ENCODE results near the gene CCL4.
"Not testable (repeated sequence)": the region's sequence is repeated elsewhere in the genome, so short reads cannot be mapped to it uniquely, and the experiment has no call there.

The CCL4 gene

DNA sequence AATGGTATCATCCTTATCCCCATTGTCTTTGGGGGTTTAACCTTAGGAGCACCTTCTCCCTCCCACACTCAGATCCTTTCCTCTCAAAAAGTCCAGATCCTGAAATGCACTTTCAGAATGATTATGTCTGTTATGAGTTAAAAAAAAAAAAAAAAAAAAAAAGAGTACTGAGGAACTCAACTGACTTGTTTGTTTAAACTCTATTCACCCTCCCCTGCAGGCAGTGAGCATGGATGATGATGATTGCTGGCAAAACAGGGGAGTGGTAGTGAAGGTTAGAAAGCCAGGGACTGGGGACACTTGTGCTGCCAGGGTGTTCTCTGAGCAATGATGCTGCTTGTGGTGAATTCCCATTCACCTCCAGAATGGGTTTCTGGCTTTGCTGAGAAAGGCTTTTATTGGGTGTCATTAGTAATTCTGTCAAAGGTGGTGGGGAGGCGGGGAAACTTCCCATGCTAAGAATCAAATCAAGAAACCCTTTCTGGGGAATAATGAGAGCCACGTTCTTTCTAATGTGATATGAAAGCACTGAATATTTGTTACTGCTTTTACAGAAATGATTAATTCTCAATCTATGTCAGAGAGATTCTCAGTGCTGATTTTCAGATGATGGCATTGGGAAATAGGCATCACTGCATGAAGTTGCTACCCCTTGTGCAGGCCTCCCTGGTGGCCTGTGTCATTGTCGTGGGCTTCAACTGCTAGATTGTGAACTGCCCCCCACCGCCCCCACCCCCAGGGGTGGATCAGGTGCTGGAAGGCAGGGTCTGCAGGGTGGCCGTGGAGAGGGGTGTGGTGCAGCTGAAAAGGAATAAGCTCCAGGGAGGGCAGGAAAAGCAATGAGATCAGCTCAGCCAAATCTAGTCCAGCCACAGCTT lies 14.1 kb downstream of the CCL4 start:
- peak in 1 of 2 experiments; percentile 26 for DNase-seq (ENCODE audit: low read depth in 2 of 2)

DNA sequence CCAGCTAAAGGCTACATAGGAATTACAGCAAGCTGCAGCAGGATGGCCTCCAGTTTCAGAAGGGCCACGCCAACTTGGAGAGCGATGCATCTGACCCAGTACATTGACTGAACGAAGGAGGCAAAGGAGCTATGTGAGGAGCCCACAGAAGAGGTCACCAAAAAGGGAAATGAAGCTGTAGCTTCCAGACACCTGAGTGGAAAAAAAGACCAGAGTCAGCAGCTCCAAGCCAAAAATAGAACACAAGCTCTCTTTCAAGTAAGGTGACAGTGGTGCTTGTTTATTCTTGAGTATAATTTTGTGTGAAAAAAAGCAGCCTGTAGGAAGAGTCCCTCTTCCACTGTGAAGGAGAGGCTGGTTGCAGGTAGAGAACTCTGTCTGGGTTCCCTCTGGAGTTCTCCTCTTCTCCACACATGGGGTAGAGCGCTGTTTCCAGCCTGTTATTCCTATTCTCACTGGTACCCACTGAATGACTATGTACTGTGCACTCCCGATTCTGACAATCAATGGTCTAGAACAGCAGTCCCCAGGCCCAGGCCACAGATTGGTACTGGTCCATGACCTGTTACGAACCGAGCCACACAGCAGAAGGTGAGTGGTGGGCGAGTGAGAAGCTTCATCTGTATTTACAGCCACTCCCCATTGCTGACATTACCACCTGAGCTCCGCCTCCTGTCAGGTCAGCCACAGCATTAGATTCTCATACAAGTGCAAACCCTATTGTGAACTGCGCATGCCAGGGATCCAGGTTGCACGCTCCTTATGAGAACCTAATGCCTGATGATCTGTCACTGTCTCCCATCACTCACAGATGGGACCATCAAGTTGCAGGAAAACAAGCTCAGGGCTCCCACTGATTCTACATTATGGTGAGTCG lies 15.1 kb downstream of the CCL4 start:
- no peak for DNase-seq (ENCODE audit: low read depth in 2 of 2)

DNA sequence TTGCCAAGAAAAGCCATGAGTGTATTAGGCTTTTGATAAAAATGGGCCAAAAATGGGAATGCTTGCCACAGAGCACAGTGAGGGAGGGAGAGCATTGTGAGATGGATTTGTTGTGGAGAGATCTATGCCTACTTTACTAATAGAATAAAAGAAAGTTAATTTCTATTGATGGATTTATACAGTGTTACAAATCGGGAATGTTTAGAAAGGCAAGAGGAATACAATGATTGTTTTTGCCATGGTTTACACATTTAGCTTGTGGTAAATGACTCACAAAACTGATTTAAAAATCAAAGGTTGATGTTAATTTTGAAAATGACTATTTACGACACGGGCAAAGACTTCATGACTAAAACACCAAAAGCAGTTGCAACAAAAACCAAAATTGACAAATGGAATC lies 16.6 kb downstream of the CCL4 start:
- DNase-seq (ENCODE audit: low read depth in 2 of 2), result no peak

DNA sequence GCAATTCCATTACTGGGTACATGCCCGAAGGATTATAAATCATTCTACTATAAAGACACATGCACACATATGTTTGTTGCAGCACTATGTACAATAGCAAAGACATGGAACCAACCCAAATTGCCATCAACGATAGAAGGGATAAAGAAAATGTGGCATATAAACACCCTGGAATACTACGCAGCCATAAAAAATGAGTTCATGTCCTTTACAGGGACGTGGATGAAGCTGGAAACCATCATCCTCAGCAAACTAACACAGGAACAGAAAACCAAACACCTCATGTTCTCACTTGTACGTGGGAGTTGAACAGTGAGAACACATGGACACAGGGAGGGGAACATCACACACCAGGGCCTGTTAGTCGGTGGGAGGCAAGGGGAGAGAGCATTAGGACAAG lies 17.5 kb downstream of the CCL4 start:
- not testable (repeated sequence) for DNase-seq (ENCODE audit: low read depth in 2 of 2)

DNA sequence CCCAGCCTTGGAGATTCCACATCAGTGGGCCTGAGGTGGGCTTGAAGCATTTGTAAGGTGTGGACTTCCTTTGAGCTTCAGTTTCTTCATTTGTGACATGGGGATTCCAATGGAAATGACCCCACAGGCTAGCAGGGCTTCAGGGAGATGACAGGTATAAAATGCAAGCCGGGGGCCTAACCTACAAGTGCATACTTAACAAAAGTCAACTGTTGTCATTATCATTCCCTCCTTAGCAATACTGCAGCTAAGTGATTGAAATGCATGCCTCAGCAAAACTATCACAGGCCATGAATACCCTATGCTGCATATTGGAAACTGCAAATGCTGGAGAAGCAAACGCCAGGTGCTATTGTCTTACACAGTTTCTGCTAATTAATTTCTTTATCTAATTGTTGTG lies 19.8 kb downstream of the CCL4 start:
- DNase-seq (ENCODE audit: low read depth in 2 of 2), result no peak

DNA sequence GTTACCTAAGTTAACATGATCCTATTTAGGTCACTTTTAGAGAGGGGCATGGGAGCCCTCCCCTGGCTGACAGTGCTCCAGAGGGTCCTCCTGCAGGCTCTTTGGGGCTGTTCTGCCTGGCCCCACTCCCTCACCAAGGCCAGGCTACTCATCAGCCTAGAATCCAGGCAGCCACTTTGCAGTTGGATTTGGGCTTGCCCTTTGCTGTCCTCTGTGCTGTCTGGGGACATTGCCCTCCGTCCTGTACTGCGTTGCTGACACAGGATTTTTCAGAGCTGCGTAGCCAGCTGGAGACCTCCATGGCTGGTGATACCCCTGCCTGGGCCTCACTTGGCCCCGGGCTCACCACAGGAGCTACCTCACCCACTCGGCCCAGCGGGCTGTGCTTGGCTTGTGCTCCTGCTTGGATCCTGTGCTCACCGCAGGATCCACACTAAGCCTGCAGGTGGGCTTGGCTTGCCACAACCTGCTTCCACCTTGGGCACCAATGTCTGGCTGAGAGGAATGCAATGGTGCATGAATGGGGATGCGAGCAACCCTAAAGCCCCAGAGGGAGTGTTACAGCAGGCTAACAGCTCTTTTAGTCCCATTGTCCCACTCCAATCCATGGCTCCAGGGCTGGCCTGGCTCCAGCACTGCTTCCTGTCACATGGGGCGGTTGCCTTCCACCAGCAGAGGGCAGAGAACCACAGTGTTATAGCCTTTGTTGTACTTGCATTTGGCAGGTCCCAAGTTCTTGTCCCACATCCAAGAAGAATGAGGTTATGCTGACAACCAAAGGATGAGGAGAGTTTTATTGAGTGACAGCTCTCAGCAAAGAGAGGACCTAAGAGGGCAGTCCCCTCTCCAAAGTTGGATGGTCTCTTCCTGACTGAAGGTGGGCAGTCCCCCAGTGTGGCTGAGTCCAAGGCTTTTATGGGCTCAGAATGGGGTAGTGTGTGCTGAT lies 21.5 kb downstream of the CCL4 start:
- no peak for DNase-seq (ENCODE audit: low read depth in 2 of 2)

DNA sequence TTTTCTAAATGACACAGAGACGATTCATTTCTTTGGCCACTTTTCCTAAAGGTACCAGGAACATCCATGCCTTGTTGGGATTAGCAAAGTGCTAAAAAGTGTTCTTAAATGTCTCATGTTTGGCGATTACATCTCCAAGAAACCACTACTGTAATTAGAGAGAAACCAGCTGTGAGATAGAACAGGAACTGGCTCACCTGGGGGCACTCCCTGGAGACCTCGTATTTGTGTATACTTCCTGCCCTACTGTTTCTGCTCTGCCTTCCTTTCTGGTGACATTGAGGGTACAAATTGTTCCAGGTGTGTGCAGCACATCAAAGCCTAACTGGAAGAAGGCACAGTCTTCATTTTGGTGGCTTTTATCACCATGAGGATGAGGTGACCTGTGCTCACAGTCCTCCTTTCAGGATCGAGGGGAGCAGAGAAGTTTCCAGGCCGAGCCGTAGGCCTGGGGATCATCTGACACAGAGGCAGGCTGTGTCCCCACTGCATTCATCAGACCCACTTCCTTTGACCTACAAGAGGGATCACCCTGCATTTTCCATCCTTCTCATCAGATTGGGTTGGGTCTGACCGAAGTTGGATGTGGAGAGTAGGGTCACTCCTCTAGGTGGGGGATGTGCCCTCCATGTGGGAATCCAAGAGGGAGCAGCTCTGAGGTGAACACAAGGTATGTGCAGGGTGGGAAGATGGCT lies 23.7 kb downstream of the CCL4 start:
- DNase-seq (ENCODE audit: low read depth in 2 of 2), result no peak

DNA sequence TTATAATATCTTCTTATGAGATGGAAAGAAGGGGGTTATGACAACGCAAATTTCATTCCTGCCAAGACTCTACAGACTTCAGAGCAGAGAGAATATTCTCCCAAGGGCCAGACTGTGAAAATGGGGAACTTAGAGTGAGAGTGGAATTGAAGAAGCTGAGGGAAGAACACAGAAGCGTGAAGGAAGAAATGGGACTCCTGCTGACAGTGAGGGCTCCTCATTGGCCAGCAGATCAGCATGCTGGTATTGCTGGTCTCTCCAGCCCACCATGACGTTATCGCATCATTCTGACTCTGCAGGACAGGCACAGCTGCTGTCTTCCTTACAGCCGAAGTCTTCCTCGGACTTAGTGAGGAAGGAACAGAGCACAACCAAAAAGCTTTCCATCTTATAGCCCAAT lies 24.3 kb downstream of the CCL4 start:
- no peak for DNase-seq (ENCODE audit: low read depth in 2 of 2)

DNA sequence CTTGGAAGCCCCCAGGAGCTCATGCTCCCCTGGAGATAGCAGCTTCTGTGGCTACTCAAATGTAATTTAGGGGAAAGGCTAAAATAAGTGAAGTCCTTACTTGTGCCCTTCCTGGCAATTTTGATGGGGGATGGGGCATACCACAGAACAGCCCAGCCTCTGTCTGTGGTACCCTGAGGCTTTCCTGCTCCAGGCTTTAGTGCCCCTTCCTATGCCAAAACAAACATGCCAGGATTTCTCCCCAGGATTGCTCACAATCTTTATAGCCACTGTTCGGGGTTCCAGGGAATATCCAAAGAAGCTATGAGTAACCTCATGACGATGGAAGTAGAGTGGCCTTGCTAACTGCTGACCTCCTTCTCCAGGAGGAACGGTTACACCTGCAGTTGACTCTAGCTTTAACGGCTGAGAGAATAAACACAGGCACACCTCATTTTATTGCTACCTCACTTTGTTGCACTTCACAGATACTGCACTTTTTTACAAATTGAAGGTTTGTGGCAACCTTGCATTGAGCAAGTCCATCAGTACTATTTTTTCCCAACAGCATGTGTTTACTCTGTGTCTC lies 24.9 kb downstream of the CCL4 start:
- no peak for DNase-seq (ENCODE audit: low read depth in 2 of 2)

DNA sequence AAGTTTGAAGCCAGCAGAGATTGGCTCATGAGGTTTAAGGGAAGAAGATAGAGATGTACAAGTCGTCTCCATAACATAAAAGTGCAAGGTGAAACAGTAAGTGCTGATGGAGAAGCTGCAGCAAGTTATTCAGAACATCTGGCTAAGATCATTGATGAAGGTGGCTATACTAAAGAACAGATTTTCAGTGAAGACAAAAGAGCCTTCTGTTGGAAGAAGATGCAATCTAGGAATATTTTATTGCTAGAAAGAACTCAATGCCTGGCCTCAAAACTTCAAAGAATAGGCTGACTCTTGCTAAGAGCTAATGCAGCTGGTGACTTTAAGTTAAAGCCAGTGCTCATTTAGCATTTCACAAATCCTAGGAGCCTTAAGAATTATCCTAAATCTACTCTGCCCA lies 26.0 kb downstream of the CCL4 start:
- DNase-seq (ENCODE audit: low read depth in 2 of 2), result no peak

DNA sequence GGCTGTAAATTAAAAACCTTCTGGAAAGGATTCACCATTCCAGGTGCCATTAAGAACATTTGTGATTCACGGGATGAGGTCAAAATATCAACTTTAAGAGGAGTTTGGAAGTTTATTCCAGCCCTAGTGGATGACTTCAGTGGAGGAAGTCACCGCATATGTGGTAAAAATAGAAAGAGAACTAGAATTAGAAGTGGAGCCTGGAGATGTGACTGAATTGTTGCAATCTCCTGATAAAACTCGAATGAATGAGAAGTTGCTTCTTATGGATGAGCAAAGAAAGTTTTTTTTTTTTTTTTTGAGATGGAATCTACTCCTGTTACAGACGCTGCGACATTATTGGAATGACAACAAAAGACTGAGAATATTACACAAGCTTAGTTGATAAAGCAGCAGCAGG lies 26.7 kb downstream of the CCL4 start:
- DNase-seq (ENCODE audit: low read depth in 2 of 2), result no peak

DNA sequence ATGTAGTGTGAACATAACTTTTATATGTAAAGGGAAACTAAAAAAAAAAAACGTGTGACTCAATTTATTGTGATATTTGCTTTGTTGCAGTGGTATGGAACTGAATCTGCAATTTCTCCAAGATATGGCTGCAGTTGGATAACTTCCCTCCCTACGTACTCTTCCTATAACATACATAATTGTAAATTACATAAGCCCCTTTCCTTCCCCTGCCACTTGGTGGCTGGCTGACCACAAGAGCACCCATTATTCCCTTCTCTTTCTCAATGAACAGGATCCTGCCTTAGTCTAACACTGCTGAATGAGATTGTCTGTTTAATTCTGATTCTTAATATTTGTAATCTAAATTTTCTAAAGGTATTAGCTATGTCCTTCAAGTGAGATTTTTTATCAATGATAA lies 27.8 kb downstream of the CCL4 start:
- no peak for DNase-seq (ENCODE audit: low read depth in 2 of 2)

DNA sequence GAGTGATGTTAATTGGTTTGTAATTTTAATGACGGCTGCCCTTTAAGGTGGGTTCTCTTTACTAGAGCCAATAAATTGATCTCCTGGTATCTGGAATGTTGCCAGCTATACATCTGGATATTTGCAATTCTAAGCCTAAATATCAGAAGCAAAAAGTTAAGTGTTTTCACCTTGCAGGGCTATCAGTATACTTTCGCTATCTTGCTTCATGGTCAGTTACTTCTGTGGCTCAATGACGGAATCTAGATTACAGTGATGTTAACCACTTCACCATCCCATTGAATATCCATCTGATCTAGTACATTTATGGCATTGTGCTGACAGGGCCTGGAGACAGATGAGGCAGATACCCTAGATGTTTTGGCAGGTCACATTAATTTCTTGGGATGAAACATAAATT lies 28.3 kb downstream of the CCL4 start:
- no peak for DNase-seq (ENCODE audit: low read depth in 2 of 2)

DNA sequence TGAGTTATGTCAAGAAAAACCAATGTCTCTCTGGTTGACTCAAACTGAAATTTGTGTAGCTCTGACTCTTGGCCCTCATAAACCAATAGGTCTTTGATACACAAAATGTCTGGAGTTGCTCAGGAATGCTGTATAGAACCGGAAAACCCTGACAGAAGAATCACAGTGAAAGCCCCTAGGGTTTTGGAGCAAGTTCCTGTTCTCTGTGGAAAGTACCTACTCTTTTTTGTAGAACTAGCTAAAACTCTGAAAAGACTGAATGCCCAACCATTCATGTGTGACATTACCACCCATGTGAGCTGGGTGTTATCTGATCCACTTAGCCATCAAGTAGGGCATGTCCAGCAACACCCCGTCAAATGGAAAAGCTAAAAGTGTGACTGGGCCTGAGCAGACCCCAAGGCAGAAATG lies 28.8 kb downstream of the CCL4 start:
- no peak for DNase-seq (ENCODE audit: low read depth in 2 of 2)

DNA sequence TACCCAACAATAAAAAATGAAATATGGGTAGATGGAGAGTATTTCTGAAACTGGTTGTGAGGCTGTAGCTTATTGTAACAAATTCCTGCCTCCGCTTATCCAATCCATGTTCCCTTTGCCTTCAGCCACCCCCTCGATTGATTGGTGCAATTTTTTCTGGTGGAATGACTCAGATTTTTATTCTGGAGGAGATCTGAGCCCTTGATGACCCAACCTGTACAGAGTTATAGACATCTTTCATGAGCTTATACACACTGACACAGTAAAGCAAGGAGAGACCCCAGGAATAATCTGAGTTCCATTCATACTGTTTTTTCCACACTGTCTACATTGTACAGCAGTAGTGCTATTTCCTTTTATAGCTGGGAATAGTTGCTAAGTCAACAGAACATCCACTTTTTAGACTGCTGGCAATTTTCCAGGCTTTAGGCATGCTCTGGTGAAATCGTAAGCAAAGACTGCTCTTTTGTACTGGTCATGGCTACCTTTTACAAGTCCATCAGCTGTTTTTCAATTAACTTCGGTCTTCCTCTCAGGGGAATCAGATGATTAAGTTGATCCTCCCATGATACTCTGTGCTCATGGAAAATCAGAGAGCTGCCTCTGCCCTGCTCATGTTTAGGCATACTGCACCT lies 30.1 kb downstream of the CCL4 start:
- DNase-seq (ENCODE audit: low read depth in 2 of 2), result no peak

DNA sequence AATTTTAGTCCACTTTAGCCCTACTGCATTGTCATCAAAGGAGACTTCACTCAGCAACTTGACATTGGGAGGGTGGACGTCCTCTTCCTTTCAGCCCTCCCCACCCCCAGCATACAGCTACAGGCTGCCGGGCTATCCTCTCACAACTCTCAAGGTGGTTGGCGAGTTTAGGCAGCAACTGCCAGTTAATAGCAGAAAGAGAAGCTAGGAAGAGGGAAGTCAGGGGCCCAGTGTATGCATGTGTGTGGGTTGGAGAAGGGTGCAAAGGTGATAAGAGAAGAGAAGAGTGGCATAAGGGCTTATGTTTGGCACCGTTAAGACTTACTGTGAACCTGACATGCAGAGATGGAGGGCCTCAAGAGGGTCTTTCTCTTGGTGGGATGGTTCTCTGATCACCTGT lies 31.8 kb downstream of the CCL4 start:
- no peak for DNase-seq (ENCODE audit: low read depth in 2 of 2)

DNA sequence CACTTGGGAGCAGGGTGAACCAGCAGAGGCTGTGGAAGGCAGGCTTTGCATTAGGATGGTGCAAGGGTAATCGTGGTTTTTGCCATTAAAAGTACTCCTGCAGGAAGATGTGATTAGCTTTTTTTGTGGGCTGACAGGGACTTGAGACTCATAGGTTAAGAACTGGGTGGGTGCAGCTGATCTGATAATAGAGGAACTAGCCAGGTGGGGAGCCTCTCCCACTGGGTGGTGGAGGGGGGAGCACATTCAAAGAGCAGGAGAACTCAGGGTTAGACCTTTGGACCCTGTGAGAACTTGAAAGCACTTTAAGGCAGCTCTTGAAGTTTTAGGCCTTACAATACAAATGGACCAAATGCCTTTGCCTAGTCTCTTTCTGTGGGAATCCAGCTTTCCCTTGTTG lies 32.4 kb downstream of the CCL4 start:
- no peak for DNase-seq (ENCODE audit: low read depth in 2 of 2)

DNA sequence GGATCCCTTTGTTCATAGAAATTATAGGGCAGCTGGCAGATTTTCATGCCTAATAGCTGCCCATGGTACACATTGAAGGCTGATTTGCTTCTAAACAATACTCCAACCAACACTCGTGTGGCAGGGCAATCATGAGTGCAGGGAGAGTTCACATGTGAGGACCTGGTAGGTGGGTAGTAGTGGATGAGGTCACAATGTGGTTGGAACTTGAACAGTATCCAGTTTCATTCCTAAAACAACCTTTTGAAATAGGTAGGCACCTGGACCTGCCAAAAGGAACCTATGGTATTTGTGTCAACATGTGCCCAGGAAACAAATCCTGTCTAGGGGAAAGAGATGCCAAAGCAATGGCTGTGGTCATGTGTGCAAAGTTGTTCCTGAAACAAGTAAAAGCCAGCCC lies 32.8 kb downstream of the CCL4 start:
- DNase-seq (ENCODE audit: low read depth in 2 of 2), result no peak

DNA sequence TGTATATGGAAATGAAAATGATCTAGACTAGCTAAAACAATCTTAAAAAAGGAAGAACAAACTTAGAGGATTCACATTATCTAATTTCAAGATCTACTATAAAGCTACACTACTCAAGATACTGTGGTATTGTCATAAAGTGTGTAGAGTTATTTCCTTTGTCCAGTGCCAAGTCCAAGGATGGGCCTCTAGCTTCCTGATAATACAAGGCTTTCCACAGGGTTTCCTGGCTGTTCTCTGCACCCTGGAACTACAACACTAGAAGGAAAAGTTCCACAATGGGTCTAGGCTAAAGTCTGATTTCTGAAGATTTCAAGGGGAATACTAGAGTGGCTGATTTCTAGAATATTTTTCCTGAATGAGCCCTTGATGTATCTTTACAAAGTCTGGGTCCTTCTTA lies 38.6 kb downstream of the CCL4 start:
- no peak for DNase-seq (ENCODE audit: low read depth in 2 of 2)

DNA sequence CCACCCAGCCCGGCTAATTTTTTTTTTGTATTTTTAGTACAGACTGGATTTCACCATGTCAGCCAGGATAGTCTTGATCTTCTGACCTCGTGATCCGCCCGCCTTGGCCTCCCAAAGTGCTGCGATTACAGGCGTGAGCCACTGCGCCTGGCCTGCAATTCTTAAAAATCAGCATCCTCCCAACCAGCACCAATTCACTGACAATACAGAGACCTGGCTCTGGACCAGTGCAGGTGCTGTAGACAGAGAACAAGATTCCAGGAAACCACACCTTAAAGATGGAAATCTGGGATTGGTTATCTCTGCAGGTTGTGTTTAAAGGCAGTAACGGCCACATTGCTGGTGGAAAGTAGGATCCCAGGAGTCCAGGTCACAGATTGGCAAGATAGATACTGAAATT lies 39.2 kb downstream of the CCL4 start:
- DNase-seq (ENCODE audit: low read depth in 2 of 2), result no peak
